NB4 (cell line): ENCODE results near the gene G0S2.

ENCODE experiments used
- CTCF ChIP-seq: IDR thresholded peaks from one replicate; pipeline ENCODE4 v1.5.1; 2012; ENCODE audit warnings: low read depth, low read length
- MAX ChIP-seq: IDR thresholded peaks from 2 replicates; pipeline ENCODE4 v1.6.1; 2011; ENCODE audit warnings: low read depth, low read length
- MYC ChIP-seq: IDR thresholded peaks from 2 replicates; pipeline ENCODE4 v1.6.1; 2011; ENCODE audit warnings: low read depth, low read length
- POLR2A ChIP-seq: IDR thresholded peaks from 2 replicates; pipeline ENCODE4 v1.6.1; 2011; ENCODE audit warnings: mild to moderate bottlenecking; ENCODE audit not compliant: insufficient read length; ENCODE audit errors: extremely low read depth

GRCh38 chr1:209723756-209724693 lies 48.8 kb downstream of the G0S2 start:
- TF ChIP-seq POLR2A (no peak), CTCF (no peak), MYC (no peak), MAX (no peak)
